GM19025 (cell line): ENCODE results near the gene DNM1.

ENCODE experiments used
- ATAC-seq: cut with Tn5 transposase; IDR thresholded peaks from one replicate; pipeline ENCODE4 v1.9.1; 2021; ENCODE audit warnings: mild to moderate bottlenecking, low read depth, moderate library complexity; ENCODE audit not compliant: unreplicated experiment

The DNM1 gene

GRCh38 chr9:128247226-128247803 is 44.1 kb downstream of the DNM1 start:
- ATAC-seq: no peak

GRCh38 chr9:128249558-128249907 is 46.4 kb downstream of the DNM1 start:
- no peak for ATAC-seq

- ATAC-seq: peak; percentile 83
These were observed 47.0 kb downstream of the DNM1 start for GRCh38 chr9:128249908-128250838.

DNA sequence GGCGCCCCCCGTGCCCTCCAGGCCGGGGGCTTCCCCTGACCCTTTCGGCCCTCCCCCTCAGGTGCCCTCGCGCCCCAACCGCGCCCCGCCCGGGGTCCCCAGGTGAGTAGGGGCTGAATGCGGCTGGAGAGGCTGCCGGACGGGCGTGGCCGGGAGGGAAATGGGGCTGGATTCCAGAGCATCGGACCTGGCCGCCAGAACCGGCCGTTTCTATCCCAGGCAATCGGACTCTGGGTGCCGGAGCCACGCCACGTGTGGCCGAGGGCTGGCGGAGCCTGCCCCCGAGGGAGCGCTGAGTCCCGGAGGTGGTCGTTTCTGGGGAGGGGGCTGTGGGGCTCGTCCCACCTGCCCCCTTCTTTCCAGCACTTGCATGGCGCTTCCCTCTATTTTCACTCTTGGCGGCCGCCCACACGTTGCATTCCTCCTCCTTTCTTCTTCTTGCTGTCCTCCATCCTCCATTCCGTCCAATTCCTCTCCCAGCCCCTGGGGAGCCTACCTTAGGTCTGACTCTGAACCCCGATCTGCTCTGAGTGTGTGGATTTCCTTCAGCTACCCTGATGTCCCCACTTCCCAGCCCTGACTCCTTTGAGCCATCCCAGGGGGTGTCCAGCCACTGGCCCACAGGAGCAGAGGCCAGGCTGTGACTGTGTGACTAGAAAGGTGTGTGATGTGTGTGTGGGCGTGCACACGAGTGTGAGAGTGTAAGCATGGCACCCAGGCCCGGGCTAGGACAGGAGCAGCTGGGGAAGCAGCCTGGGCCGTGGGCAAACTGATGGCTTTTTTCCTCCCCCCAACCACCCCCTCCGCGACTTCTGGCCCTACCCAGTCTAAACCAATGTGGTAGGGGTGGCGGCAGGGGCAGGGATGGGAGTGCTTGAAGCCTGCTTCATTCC is 47.9 kb downstream of the DNM1 start:
- peak; percentile 10 for ATAC-seq

GRCh38 chr9:128251732-128252100 is 48.5 kb downstream of the DNM1 start:
- ATAC-seq: no peak

DNA sequence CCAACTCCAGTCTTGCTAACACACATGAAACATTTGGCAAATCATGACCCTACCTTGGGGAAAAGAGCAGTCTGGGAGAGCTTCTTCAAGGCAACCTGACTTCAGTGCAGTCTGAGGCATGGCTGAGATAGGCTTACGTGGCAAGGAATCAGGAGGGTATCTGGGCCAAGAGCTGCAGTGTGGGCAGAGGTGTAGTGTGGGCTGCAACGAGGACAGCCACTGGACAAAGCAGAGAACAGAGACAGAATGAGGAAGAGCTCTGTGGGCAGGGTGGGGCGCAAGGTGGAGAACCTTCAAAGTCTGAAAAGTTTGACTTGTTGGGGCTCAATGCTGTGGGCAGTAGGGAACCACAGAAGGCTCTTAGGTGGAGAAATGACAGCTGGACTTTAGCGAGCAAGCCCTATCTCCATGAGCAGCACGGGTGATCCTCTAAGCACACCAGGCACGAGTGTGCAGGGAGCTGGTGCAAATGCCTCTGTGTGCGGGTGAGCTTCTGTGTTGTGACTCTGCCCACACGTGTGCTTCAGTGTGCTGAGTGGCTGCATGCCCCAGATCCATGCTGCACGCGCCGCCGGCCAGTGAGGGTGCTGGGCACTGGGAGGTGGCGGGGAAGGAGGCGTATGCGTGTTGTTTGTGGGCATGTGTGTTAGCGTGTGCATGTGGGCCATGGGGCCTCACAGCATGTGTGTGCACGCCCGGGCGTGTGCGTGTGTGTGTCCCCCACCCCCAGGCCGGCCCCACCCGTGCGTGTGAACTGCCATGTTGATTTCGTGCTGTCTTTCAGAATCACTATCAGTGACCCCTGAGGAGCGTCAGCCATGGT is 49.3 kb downstream of the DNM1 start:
- ATAC-seq: no peak

DNA sequence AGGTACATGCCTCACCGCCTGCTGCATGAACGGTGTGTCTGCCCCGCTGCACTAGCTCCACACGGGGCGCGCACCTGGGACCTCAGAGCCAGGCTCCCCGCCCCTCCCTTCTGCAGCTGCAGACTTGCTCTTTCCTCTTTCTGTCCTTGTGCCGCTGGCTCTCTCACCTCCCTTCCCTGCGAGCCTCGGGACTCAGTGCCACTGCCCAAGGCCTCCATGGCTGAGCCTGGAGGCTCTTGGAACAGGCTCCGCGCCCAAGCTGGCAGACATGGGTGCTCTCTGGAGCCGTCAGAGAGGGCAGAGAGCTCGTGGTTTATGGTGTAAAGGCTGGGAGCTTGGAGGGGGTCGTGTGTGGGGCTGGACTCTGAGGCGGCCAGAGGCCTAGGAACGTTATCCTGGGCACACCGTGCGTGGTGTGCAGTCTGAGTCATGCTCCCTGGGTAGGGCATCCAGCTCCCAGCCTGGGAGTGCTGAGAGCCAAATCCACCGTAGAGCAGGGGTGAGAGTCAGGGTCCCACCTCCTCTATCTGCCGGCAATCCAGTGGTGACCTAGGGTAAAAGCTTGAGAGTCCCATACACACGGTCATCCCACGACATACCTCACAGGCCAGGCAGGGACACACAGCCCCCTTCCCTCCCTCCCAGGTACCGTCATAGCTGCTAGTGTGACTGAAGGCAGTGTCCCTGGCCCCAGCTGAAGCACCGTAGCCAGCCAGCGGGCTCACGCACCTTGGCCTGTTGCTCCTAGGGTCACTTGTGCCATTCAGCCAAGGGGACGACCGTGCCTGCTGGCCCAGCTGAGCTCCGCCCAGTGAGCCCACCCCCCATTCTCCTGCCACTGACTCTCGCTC is 50.2 kb downstream of the DNM1 start:
- no peak for ATAC-seq

DNA sequence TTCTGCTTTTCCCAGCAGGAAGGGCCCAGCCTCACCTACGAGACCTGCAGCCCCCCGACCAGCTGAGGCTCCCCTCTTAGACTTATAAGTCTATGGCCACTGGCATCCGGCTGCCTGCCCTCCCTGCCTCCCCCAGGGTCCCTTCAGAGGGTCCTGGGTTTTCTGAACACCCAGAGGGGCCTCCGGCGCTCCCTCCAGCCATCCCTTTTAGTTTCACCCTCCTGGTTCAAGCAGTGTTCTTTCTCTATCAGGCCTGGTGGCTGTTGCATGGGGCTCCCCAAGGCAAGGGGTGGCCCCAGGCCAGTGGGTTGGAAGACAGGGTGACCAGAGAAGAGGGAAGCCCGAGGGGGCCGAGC is 50.8 kb downstream of the DNM1 start:
- no peak for ATAC-seq

- ATAC-seq: no peak
These were observed 51.2 kb downstream of the DNM1 start for GRCh38 chr9:128254362-128254761.

DNA sequence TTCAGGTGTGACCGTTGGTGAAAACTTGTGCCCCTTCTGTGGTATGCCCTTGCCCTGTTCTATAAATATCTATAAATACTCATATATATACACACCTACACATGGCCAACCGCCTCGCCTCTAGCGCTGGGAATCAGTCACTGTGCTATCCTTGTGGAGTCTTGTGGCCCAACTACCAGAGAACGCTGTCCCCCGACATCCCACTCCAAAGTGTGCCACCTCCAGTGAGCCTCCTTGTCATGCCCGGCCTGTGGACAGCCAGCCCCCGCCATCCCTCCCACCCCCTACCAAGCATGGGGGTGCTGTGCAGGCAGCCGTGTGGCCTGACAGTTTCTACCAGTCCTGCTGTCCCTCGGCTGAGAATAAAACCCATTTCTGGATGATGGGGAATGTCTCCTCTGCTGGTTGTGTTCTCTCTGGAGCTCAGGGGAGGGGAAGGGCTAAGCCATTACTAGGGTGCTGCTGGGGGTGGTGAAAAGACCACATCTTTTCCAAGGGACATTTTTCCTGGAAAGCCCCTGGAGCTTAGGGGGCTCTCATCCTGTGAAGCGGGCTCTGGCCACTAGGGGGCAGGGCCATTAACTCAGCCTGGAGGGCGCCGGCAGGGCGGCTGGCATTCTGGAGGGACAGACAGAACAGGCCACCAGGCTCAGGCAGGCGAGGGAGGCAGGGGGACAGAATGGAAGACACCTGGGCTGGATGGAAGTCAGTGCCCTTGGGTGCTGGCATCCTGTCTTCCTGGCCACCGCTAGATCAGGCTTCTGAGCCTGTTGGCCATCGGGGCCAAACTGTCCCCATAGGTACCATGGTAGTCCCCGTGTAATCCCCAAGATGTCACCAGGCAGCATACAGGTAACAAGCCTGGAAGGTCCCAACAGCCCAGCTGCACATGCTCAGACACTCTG is 51.9 kb downstream of the DNM1 start:
- no peak for ATAC-seq

- ATAC-seq: no peak
These were observed 54.1 kb downstream of the DNM1 start for GRCh38 chr9:128257086-128257825.

GRCh38 chr9:128257907-128258306 is 54.7 kb downstream of the DNM1 start:
- no peak for ATAC-seq

DNA sequence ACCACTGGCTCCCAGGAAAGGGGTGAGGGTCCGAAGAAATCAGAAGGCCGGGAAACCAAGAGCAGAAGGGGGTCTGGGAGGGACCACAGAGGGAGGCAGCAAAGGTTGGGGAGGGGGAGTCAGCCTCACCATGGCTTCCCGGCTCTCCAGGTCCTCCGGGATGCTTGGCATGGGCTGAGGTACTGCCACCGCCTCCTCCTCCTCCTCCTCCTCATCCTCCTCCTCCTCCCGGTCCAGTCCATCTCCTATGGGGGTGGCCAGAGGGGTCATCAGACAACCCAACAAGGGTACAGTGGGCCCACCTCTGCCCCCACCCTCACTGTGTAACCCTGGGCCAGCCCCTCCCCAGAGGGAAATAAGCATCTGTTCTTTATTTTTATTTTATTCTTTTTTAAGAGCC is 55.1 kb downstream of the DNM1 start:
- ATAC-seq: no peak

DNA sequence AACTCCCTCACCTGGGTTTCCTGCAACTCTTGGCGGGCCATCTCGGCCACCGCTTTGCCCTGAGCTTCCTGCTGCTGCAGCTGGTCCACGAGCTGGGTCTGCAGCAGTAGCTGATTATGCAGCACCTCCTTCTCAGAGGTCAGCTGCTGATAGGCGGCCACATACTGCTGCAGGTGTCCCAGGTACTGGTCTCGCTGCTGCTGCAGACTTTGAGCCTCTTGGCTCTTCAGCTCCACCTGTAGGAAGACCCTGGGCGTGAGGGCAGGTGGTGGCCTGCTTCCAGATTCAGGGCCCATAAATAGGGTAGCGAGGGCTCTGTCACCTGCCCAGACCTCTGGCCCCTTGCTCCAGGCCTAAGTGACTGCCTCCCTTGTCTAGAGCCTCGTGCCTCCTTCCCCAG is 56.0 kb downstream of the DNM1 start:
- ATAC-seq: no peak

GRCh38 chr9:128260340-128260739 is 57.2 kb downstream of the DNM1 start:
- ATAC-seq: no peak

GRCh38 chr9:128262687-128263086 is 59.5 kb downstream of the DNM1 start:
- ATAC-seq: no peak

DNA sequence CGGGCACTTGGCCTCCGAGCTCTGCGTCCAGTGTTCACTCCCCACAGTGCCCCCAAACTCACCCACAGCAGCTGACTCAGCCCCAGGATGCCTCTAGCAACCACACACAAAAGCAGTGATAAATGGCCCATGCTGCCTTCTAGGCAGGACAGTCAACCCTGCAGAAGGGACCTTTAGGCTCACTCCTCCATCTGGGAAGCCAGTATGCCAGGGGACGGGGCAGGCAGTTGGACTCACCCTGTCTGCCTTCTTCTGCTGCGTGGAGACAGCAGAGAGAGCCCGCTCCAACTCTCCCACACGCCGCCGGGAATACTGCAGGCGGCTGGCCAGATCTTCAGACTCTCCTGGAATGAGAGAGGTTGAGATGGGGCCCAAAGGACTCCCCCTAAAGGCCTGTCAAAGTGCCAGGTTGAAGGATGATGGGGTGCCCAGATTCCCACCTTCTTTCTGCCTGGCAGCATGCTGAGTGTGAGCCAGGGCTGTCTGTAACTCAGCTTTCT is 62.2 kb downstream of the DNM1 start:
- ATAC-seq: no peak
